ENCODE results near the gene UTP14C.

DNA sequence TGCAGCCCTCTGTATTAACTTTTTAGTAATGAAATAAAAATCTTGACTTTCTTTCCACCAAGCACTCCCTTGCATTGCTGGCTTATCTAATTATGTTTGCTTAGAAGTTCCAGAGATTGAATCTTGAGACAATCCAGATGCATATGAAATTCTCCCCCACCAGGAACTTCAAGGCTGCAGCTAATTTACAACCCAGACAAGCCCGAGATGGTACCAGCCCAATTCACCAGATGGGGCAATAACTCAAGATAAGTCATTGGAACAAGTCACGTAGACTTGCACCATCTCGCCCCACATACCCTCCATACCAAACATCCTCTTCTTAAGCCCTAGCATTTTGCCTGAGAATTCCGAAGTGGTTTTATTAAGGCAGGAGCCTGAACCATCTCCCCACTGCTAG is 29.0 kb downstream of the UTP14C start:
- TF ChIP-seq, protein P1, sequence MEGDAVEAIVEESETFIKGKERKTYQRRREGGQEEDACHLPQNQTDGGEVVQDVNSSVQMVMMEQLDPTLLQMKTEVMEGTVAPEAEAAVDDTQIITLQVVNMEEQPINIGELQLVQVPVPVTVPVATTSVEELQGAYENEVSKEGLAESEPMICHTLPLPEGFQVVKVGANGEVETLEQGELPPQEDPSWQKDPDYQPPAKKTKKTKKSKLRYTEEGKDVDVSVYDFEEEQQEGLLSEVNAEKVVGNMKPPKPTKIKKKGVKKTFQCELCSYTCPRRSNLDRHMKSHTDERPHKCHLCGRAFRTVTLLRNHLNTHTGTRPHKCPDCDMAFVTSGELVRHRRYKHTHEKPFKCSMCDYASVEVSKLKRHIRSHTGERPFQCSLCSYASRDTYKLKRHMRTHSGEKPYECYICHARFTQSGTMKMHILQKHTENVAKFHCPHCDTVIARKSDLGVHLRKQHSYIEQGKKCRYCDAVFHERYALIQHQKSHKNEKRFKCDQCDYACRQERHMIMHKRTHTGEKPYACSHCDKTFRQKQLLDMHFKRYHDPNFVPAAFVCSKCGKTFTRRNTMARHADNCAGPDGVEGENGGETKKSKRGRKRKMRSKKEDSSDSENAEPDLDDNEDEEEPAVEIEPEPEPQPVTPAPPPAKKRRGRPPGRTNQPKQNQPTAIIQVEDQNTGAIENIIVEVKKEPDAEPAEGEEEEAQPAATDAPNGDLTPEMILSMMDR (IDR thresholded peaks at IDR 0.05), result no peak
- TF ChIP-seq POLR2AphosphoS5 (IDR thresholded peaks at IDR 0.05), result no peak

Data from breast epithelium (tissue), 3 donors.